Glutamatergic neuron (in vitro differentiated cells): ENCODE results near the gene DPP8. TPM values are rescaled to one million over a fixed set of nuclear protein-coding genes. Genes with fewer than 3 reads are reported as not detected.

Experiments
- DNase-seq: peaks from one replicate; pipeline ENCODE4 v3.0.0; 2022
- H3K27ac Mint-ChIP-seq: one replicate; pipeline ENCODE4 v1.8.0; 2020; ENCODE audit warnings: mild to moderate bottlenecking, mixed read lengths, inconsistent platforms; ENCODE audit not compliant: unreplicated experiment
- H3K27me3 Mint-ChIP-seq: one replicate; pipeline ENCODE4 v1.8.0; 2020; ENCODE audit warnings: mild to moderate bottlenecking, moderate library complexity, mixed read lengths, inconsistent platforms; ENCODE audit not compliant: unreplicated experiment
- H3K36me3 Mint-ChIP-seq: one replicate; pipeline ENCODE4 v1.8.0; 2020; ENCODE audit warnings: mild to moderate bottlenecking, mixed read lengths, inconsistent platforms; ENCODE audit not compliant: unreplicated experiment
- H3K4me1 Mint-ChIP-seq: one replicate; pipeline ENCODE4 v1.8.0; 2020; ENCODE audit warnings: mild to moderate bottlenecking, low read depth, mixed read lengths, inconsistent platforms; ENCODE audit not compliant: unreplicated experiment
- H3K4me3 Mint-ChIP-seq: one replicate; pipeline ENCODE4 v1.8.0; 2020; ENCODE audit warnings: mild to moderate bottlenecking, mixed read lengths, inconsistent platforms; ENCODE audit not compliant: unreplicated experiment
- H3K9me3 Mint-ChIP-seq: one replicate; pipeline ENCODE4 v1.8.0; 2020; ENCODE audit warnings: mild to moderate bottlenecking, moderate library complexity, mixed read lengths, inconsistent platforms; ENCODE audit not compliant: unreplicated experiment
- long read RNA-seq: library from polyadenylated mRNA; unstranded; transcript quantifications from one replicate; pipeline ENCODE4 v2.0.0, GENCODE V29; 2020; ENCODE audit not compliant: unreplicated experiment
- total RNA-seq: library from RNA; stranded (reverse); fragmentation: NEBNext Ultra II Directional; extraction: Animal tissue kit (Norgen Biotek cat#: 25700); gene quantifications from one replicate; pipeline ENCODE4 v1.2.1, GENCODE V29; 2021; ENCODE audit not compliant: unreplicated experiment
- TF ChIP-seq, protein P1 (sequence below): fragments of 200-600 bp; sonication (generic); IDR thresholded peaks from one replicate; pipeline ENCODE4 v1.5.0; 2021; ENCODE audit not compliant: partially characterized antibody, unreplicated experiment

DPP8 gene
- 33.4 TPM for total RNA-seq
- long read RNA-seq, transcript DPP8-201 (20 exons, 3,139 nt), result major isoform, 5 of 9 reads
- long read RNA-seq, partial matches to known transcripts, result 0 of 9 reads
- long read RNA-seq, other reads (novel, unspliced or antisense), result 4 of 9 reads

DNA sequence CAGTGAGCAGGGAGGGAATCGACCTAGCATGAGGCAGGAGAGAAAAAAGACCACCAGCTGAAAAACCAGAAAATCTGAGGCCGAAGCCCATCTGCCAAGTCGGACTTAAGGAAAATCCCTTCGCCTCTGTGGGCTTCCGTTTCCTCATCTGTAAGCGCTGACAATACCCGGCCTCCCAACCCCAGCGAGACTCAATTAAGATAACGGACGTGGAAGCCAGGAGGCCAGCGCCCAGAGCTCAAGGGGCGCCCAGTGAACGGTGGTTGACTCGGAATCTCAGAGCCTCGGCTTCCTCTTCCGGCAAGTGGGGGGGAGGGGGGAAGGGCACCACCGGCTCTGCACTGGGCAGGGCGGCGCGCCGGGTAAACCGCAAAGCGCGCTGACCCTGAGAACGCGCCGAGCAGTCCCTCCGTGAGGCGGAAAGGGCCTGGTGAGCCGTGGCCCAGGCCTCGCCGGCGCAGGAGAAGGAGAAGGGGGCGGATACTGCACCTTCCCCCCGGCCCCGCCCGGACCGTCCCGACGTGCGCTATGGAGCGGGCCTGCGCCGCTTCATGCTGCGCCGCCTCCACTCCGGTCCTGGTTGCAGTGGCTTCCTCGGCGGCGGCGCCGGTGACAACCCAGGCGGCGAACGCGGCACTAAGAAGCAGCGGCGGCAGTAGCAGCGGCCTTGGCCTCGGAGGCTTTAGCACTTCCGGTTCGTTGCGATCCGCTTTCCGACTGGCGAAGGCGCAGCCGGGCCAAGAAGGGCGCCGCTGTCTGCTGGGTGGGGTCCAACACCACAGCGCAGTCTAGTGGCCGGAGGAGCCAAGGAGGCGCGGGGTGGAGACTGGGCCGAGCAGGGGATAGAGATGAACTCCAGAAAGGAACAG, at the start of gene DPP8:
Gene DPP8, minus strand, starts transcription at position 693 of the 869 bp plus-strand sequence. CDS start 5,136 bp downstream, outside the sequence.
- Mint-ChIP-seq H3K27ac (peak within 1 kb of the TSS; percentile 94), H3K4me3 (peak within 1 kb of the TSS; percentile 99), H3K4me1 (peaks cover 7% of the 10 kb centered on the region), H3K9me3 (peaks cover 6% of the 10 kb centered on the region), H3K27me3 (peaks cover 2% of the 10 kb centered on the region), H3K36me3 (no peaks in the 10 kb centered on the region)
- TF ChIP-seq, protein P1, sequence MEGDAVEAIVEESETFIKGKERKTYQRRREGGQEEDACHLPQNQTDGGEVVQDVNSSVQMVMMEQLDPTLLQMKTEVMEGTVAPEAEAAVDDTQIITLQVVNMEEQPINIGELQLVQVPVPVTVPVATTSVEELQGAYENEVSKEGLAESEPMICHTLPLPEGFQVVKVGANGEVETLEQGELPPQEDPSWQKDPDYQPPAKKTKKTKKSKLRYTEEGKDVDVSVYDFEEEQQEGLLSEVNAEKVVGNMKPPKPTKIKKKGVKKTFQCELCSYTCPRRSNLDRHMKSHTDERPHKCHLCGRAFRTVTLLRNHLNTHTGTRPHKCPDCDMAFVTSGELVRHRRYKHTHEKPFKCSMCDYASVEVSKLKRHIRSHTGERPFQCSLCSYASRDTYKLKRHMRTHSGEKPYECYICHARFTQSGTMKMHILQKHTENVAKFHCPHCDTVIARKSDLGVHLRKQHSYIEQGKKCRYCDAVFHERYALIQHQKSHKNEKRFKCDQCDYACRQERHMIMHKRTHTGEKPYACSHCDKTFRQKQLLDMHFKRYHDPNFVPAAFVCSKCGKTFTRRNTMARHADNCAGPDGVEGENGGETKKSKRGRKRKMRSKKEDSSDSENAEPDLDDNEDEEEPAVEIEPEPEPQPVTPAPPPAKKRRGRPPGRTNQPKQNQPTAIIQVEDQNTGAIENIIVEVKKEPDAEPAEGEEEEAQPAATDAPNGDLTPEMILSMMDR, result peak; percentile 31
- DNase-seq, result peak; percentile 98

DNA sequence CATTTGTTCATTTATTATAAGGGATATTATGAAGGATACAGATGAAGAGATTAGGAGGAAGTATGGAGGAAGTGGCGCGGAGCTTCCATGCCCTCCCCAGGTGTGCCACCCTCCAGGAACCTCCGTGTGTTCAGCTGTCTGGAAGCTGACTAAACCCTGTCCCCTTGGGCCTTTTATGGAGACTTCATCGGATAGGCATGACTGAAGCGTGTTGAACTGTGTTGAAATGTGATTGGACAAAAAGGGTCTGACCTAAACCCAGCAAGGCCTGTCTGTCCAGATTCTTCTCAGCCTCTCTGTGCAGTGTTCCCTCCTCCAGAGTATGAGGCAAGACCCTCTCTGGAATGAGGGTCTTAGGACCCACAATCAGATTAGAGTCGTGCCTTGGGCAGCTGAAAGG, 44.4 kb upstream of the DPP8 start:
- Mint-ChIP-seq H3K36me3 (peaks cover 23% of the 10 kb centered on the region), H3K4me1 (peaks cover 13% of the 10 kb centered on the region), H3K27me3 (no peaks in the 10 kb centered on the region), H3K9me3 (peaks cover 10% of the 10 kb centered on the region), H3K4me3 (no peak overlapping the region), H3K27ac (no peak overlapping the region)
- TF ChIP-seq, protein P1, result no peak
- DNase-seq, result no peak

DNA sequence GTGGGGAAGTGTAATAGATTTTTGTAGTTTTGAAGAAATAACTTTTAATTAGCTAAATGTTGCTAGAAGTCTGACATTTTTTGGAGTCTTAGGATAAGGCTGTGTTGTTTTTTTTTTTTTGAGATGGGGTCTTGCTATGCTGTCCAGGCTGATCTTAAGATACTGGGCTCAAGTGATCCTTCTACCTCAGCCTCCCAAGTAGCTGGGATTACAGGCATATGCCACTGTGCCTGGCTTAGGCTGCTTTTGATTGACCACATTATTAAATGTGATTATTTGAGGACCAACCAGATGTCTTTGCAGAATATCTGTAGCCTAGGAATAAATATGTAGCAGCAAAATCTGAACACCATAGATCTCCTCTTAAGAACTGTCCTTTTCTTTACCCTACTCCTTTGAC, 42.5 kb upstream of the DPP8 start:
- peaks cover 10% of the 10 kb centered on the region for H3K36me3 Mint-ChIP-seq
- no peak overlapping the region for H3K27ac Mint-ChIP-seq
- TF ChIP-seq, protein P1, result no peak
- H3K4me1 Mint-ChIP-seq, result peaks cover 13% of the 10 kb centered on the region
- no peak overlapping the region for H3K4me3 Mint-ChIP-seq
- peaks cover 3% of the 10 kb centered on the region for H3K9me3 Mint-ChIP-seq
- H3K27me3 Mint-ChIP-seq, result peaks cover 2% of the 10 kb centered on the region
- DNase-seq, result no peak

DNA sequence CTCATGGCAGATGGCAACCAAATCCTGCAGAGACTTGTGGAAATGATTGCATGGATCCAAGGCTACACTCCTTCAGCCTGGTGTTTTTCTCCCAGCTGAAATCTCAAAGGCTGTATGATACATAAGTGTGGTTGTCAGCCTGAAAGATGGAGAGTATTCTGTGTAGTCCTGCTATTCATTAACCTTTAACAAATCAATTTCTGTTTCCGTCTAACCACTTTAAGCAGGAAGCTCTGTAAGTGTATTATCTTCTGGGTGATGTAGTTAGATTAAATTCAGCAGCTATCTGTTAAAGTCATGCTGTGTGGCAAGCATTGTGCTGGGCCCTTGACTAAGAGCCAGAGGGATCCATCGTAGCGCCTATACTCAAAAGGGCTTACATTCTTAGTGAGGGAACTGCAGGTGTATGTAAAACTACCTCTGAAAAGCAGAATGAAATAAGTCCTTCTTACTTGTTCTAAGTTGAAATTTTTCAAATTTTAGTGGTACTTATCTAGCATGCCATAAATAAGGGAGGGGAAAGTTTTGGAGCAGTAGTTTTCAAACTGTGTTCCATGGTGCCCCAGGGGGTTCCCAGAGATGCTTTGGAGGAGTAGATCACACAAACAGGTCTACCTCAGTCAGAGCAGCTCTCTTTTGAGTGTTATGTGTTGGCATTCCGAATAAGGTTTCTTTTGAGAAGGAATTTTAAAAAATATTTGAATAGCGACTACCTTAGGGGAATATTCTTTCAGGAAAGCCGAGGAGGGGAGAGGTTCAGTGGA, 41.7 kb upstream of the DPP8 start:
- no peak for DNase-seq
- TF ChIP-seq, protein P1, result no peak
- Mint-ChIP-seq H3K27ac (peak overlapping the region; percentile 44), H3K36me3 (peaks cover 3% of the 10 kb centered on the region), H3K9me3 (peaks cover 1% of the 10 kb centered on the region), H3K4me1 (peaks cover 13% of the 10 kb centered on the region), H3K4me3 (no peak overlapping the region), H3K27me3 (peaks cover 2% of the 10 kb centered on the region)
